Stimulated activated CD4-positive, alpha-beta T cell treated with anti-CD3 and anti-CD28 coated beads, Interleukin-1b, Interleukin-23, amount 100 ng/mL, for 1 hour (primary cell): ENCODE data around the gene PDGFA.
"Not testable (repeated sequence)": the region's sequence is repeated elsewhere in the genome, so short reads cannot be mapped to it uniquely, and the experiment has no call there.

Source experiments
- DNase-seq, 2 donors: peaks; one replicate each; pipeline ENCODE4 v3.0.0-alpha.2; 2020; ENCODE audit warnings: low read depth in 2 of 2

The PDGFA gene

GRCh38 chr7:552151-552867, 32.7 kb upstream of the PDGFA start:
- not testable (repeated sequence) for DNase-seq

DNA sequence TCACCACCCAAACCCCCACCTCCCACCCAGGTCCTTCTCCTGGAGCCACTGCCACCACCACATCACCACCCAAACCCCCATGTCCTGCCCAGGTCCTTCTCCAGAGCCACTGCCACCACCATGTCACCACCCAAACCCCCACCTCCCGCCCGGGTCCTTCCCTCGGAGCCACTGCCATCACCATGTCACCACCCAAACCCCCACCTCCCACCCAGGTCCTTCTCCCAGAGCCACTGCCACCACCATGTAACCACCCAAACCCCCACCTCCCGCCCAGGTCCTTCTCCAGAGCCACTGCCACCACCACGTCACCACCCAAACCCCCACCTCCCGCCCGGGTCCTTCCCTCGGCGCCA, 31.9 kb upstream of the PDGFA start:
- DNase-seq = not testable (repeated sequence)

DNA sequence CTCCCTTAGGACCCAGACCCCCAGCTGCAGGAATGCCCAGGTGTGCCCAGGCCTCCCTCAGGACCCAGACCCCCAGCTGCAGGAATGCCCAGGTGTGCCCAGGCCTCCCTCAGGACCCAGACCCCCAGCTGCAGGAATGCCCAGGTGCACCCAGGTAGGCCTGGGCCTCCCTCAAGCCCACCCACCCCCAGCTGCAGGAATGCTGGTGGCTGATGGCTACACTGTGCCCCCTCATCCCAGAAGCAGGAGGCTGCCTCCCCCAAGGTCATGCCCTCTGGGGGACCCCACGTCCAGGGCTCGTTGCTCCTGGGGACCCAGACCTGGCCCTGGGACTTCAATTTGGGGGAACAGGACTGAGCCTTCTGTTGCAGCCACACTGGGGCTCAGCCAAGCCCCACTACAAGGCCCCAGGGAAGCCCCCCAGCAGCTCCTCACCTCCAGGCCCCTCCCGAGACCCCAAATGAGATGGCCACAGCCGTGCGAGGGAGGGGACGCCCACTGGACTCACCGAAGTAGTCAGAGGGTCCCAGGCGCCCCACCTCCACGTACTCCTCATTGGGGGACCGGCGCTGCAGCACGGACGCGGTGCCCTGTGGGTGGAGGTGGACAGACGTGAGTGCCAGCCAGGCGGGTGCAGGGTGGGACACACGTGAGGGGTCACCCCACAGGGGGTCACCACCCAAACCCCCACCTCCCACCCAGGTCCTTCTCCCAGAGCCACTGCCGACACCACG, 31.4 kb upstream of the PDGFA start:
- DNase-seq = no peak

GRCh38 chr7:549891-550625, 30.4 kb upstream of the PDGFA start:
- DNase-seq = no peak

- DNase-seq = no peak
These were observed 29.6 kb upstream of the PDGFA start for GRCh38 chr7:549066-549890.

DNA sequence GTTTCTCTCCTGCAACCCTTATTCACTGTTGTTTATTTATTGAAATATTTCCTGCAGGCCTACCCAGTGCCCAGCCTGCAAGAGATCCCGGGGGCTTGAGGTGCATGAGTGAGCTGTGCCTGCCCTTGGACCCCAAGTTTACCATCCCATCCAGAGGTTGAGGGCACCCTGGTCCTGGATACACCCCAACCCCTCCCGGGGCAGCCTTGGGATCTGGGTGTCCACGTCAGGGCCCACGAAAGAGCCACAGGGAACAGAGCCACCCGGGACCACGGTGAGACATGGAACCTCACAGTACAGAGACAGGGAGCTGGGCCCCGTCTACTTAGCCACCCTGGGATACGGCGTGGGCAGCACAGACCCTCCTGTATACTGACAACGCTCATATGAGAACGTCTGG, 28.8 kb upstream of the PDGFA start:
- DNase-seq = no peak

DNA sequence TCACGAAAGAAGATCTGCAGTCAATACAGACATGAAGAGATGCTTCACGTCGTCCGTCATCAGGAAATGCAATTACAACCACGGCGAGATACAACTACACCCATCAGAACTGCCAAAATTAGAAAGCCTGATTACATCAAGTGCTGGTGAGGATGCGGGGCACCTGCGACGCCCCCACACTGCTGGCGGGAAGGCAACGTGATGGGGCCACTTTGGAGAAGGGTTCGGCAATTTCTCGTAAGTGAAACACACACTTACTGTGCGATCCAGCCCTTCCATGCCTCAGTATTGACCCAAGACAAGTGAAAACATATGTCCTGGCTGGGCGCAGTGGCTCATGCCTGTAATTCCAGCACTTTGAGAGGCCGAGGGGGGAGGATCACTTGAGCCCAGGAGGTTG, 25.8 kb upstream of the PDGFA start:
- no peak for DNase-seq

- DNase-seq = no peak
These were observed 24.9 kb upstream of the PDGFA start for GRCh38 chr7:544338-545221.

DNA sequence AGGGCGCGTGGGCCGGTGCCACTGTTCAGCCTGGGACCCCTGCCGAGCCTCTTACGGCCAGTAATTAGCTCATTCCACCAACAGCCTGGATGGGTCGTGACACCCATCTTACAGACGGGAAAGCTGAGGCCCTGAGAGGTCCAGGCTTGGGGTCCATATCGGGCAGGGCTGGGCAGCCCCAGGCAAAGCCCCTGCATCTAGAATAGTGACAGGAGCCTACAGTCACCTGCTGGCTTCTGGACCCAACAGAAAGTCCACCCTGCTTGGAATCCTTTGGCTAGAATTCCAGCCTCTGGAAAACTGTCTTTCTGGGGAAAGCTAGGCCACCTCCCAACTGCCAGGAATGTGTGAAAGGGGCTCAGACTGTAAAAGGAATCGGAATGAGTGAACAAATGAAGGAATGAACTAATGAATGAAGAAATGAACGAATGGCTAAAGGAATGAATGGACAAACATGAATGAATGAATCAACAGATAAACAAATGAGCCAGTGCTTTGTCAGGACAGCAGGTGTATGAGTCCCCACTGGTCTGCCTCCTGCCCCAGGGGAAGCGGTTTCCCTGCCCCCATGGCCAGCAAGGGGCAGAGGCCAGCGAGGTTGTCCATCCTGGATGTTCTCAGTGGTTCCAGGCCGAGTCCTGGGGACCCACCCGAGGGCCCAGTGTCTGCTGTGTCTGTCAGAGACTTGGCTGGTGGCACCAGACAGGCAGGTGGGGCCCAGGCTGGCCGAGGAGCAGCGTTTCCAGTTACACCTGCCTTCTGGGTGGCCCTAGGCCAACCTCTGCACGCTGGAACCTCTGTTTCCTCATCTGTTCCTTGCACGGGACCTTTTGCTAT, 24.1 kb upstream of the PDGFA start:
- no peak for DNase-seq

DNA sequence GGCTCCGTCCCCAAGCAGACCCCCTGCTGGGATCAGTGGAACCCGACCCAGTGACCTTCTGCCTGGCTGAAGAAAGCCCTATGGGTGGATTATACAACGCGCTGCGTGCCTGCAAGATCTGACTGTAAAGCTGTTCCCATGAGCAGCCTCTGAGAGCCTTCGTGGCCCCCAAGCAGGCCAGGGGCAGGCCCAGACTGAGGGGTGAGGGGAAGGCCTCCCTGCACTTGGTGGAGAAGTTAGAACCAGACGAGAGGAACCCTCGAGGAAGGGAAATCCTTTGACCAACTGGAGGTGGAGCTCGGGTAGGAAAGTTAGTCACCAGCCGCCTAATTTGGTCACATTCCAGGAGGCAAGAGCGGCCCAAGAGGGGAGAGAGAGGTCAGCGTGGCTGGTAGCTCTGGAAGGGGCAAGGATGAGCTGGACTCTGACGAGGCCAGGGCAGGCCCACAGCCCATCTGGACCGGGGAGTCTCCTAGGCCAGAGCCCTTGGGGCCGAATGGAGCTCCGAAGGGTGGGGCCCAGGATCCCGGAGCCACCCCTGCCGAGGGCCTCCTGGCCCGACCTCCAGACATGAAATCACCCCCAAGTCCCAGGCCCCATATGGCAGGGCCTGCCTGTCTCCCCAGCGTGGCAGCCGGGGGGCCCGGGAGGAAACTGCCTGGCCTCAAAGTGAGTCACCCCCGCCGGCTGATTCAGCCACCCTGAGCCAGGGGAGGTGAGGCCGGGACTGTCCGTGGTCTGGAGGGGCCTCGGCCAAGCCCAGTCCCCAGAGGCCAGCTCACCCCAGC, 23.3 kb upstream of the PDGFA start:
- no peak for DNase-seq

GRCh38 chr7:542131-542712, 22.6 kb upstream of the PDGFA start:
- DNase-seq = no peak

- DNase-seq = no peak
These were observed 22.0 kb upstream of the PDGFA start for GRCh38 chr7:541661-542060.

- DNase-seq = no peak
These were observed 21.4 kb upstream of the PDGFA start for GRCh38 chr7:540997-541396.

GRCh38 chr7:540579-540978, 20.9 kb upstream of the PDGFA start:
- DNase-seq = no peak

DNA sequence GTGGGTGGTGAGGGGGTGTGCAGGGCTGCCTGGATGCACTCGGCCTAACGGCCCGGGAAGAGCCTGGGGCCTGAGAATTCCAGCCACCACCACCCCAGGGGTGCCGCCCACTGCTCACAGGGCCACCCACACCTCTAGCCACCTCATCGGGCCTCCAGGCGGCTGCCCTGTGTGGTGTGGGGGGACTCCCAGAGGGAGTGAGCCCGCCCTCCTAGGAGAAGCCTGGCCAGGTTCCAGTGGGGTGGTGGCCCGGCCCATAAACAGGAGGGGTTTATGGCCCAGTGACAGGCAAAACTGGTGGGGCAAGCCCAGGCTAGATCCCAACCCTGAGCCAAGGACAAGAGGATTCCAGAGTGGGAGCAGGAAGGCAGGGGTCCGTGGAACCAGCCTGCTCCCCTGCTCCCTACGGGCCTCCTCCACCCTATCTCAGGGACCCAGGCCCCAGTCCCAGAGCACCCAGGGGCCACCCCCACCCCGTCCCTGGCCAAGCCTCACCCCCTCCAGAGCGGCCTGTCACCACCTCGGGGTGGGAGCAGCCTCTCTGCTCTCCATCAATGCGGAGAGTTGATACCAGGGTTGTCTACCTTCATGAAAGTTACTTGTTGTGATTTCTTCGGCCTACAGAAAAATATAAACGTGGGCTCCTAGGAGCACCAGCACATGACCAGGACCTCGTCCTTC, 20.2 kb upstream of the PDGFA start:
- DNase-seq = no peak

GRCh38 chr7:538764-539685, 19.4 kb upstream of the PDGFA start:
- DNase-seq = no peak
